ENCODE measurements around the gene SOAT2.
"Not testable (repeated sequence)": the region's sequence is repeated elsewhere in the genome, so short reads cannot be mapped to it uniquely, and the experiment has no call there.

Gene SOAT2

DNA sequence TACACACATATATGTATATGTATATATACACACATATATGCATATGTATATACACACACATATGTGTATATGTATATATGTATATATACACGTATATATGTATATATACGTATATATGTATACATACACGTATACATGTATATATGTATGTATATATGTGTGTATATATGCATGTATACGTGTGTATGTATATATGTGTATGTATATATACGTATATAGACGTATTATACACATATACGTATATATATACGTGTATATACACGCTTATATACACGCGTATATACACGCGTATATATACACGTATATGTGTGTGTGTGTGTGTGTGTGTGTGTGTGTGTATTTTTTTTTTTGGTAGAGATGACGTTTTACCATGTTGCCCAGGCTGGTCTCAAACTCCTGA, 44.4 kb downstream of the SOAT2 start:
- DNase-seq (ENCODE audit: low read depth) = no peak

DNA sequence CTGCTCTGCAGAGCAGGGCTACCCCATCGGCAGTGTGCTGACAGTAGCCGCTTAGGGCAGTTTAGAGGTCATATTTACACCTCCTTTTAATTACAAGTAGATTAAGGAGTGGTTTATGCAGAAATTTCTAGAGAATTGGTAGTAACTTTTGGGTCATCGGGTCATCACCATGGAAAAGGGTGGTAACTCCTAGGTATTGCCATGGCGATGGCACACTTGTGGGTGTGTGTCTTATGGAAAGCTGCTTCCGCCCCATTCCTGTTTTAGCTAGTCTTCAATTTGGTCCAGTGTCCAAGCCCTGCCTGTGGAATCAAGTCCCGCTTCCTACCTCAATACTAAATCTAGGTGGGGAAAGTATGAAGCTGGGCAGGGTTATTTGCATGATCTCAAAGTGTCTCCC, 47.8 kb downstream of the SOAT2 start:
- DNase-seq (ENCODE audit: low read depth) = no peak

DNA sequence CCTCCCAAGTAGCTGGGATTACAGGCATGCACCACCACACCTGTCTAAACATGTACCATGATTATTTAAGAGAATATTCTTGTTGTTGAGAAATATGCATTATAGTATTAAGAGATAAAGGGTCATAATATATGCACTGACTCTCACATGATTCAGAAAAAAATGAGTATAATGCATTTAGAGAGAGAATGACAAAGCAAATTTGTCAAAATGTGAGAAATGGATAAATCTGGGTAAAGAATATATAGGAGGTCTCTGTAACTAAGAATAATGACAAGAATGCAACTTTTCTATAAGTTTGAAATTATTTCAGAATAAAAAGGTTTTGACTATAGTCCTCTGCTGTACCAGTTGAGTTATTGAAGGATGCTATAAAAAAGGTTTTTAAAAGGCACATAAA, 49.1 kb downstream of the SOAT2 start:
- DNase-seq (ENCODE audit: low read depth) = no peak

DNA sequence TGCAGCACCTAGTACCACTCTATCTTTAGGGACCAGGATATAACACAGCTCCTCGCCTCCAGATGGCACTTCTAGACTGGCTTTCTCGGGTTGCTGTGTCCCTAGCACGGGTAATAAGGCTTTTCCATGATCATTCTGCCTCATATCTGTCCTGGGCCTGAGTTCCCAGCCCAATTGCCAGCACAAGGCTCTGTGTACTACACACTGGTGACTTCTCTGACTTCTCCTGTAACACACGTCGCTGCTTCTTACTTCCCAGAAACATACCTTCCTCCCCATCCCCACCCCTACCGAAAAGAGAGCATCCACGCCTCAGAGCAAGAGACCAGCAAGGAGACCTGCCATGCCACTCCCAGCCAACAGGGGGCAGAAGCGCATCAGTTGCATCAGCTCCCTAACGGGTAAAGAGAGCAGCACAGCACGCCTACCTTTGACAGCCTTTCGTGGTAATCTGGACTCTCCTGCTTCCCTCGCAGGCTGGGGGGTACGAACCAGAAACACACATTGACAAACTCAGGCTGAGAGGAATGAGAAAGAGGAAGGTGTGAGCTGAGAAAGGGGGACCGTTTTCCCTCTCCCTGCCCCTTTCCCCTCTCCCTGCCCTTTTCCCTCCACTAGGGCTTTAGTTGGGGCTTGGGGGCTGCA, 56.0 kb downstream of the SOAT2 start:
- peak; percentile 27 for DNase-seq (ENCODE audit: low read depth)

DNA sequence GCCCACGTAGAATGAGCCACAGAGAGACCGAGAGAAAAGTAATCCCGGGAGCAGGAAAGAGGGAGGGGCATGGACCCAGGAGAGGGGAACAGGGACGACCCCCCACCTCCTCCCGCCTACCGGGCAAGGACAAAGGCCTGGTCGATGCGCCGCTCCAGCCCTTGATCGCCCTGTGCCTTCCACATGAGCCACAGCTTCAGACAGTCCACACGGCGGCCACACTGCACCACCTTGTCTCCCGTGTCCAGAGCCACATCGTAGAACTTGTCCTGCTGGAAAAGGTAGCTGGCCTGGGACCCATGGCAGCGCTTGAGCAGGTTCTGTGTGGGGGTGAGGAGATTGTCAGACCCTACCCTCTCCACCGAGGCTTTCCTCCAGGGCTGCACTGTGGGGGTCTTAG, 56.7 kb downstream of the SOAT2 start:
- DNase-seq (ENCODE audit: low read depth) = no peak

DNA sequence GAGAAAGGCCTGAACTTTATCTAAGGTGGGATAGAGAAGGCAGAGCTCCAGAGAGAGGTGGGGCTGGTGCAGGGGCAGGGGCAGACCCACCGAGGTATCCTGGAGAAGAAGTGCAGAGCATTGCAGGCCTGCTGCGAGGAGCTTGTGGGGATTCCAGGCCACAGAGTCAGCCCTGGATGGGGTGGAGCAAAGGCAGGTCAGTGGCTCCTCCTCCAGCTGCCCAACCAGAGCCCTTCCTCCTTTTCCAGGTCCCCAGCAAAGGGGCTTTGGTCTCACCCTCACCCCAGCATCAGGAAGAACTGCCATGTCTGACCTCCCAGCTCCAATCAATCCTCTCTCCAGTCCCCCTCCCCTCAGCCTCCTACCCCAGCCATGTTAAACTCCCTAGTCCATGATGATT, 57.4 kb downstream of the SOAT2 start:
- no peak for DNase-seq (ENCODE audit: low read depth)

DNA sequence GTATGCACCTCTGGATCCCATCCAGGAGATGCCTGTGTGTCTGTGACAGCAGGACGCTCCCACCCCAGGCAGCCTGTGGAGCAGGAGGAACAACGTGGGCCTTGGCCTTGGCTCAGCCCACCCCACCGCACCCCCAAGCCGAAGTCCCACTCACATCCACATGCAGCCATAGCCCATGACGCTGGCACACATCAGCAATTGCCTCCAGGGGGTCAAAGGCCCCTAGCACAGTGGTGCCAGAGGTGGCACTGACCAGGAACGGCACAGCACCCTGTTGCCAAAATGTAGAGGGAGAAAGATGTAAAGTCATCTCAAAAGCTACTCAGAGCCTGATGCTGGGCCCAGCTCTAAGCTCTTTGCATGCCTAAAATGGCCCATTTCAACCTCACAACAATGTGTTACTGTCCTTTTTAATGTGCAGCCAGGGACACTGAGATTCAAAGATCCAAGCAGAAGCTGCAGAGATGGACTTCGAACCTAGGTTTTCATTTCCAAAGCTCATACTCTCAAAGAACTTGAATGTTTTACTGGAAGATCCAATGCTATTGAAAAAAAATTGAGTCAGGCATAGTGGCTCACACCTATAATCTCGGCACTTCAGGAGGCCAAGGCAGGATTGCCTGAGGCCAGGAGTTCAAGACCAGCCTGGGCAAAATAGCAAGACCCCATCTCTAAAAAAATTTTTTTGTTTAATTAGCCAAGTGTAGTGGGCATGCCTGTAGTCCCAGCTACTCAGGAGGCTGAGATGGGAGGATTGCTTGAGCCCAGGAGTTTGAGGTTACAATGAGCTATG, 58.0 kb downstream of the SOAT2 start:
- DNase-seq (ENCODE audit: low read depth) = no peak

DNA sequence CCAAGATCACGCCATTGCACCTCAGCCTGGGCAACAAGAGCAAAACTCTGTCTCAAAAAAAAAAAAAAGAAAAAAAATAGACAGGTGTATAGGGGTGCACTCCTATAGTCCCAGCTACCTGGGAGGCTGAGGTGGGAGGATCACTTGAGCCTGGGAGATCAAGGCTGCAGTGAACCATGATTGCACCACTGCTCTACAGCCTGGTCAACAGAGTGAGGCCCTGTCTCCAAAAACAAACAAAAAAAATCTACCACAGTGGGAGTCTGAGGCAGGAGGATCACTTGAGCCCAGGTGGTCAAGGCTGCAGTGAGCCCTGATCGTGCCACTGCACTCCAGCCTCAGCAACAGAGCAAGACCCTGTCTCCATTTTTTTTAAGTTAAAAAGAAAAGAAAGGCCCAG, 59.7 kb downstream of the SOAT2 start:
- DNase-seq (ENCODE audit: low read depth) = not testable (repeated sequence)

- DNase-seq (ENCODE audit: low read depth) = no peak
Measured at GRCh38 chr12:53166837-53167236, 63.6 kb downstream of the SOAT2 start.

GRCh38 chr12:53169644-53170043, 66.4 kb downstream of the SOAT2 start:
- no peak for DNase-seq (ENCODE audit: low read depth)

GRCh38 chr12:53170215-53170614, 66.9 kb downstream of the SOAT2 start:
- no peak for DNase-seq (ENCODE audit: low read depth)

DNA sequence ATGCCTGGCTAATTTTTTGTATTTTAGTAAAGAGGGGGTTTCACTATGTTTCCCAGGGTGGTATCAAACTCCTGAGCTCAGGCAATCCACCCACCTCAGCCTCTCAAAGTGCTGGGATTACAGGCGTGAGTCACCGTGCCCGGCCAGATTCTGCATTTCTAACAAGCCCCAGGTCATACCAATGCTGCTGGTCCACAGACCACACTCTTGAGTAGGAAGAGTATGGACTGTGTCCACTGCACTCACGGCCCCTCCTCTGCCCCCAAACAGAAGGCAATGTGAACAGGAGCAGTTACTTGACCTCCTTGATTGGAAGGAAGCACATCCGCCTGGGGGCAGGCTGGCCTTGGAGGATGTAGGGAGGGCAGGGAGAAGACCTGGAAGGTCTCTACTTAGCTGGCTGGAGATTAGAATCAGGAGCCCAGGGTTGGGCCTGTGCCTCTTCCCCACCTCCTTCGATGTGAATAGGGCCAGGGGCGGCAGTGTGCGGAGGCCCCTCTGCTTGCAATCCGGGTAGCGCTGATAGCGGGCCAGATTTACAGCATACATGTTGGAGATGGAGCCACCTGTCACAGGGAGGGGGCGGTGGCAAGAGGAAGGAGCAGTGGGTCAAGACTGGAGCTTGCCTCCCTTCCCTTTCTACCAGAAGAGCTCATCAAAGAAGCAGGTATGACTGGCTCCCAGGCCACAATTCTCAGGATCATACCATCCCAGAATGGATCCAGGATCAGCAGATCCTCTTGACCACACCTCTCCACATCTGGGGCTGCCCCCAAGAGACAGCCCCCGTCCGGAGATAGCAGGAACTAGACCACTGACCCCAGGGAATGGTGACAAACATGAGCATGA, 67.8 kb downstream of the SOAT2 start:
- no peak for DNase-seq (ENCODE audit: low read depth)

- DNase-seq (ENCODE audit: low read depth) = no peak
Measured at GRCh38 chr12:53171725-53172329, 68.5 kb downstream of the SOAT2 start.

- no peak for DNase-seq (ENCODE audit: low read depth)
Measured at GRCh38 chr12:53172352-53172751, 69.1 kb downstream of the SOAT2 start.

DNA sequence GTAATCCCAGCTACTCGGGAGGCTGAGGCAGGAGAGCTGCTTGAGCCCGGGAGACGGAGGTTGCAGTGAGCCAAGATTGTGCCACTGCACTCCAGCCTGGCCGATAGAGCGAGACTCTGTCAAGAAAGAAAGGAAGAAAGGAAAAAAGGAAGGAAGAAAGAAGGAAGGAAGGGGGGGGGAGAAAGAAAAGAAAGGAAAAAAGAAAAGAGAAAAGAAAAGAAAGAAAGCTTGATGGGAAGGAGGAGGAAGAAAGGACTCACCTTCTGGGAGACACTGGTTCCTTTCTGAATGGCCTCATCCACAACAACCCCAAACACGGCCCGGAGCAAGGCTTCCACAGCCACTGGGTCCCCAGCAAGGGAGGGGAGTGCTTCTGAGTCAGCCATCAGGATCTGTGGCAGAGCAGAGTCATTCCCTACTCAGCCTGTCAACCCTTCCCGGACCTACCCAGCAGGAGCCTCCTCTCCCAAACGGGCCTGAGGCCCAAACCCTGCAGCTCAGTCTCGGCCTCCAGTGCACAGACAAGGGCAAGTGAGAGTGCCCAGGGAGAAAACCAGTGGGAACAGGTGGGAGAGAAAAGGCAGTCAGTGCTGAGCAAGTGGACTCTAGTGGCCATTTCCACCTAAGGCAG, 69.9 kb downstream of the SOAT2 start:
- DNase-seq (ENCODE audit: low read depth) = no peak

Measured in GM04503 (cell line).